A549 (cell line): ENCODE results near the gene ACTR2.

Source experiments
- EP300 ChIP-seq, 2 experiments: fragments of >200 bp; sonication (Bioruptor Twin); formaldehyde crosslinking; IDR thresholded peaks; 2 replicates in 1 of 2; 3 replicates in 1 of 2; pipeline ENCODE4 v1.6.1; 2016 to 2017
- FOSB ChIP-seq: fragments of 250-450 bp; sonication (Bioruptor Pico); IDR thresholded peaks from 2 replicates; pipeline ENCODE4 v1.5.0; 2020; ENCODE audit warnings: mild to moderate bottlenecking, moderate library complexity
- HOXB5 ChIP-seq: fragments of 250-450 bp; sonication (Bioruptor Pico); IDR thresholded peaks from 2 replicates; pipeline ENCODE4 v1.5.0; 2020; ENCODE audit warnings: mild to moderate bottlenecking, moderate library complexity
- JUN ChIP-seq, 2 experiments: fragments of >200 bp; sonication (Bioruptor Twin); formaldehyde crosslinking; IDR thresholded peaks; 2 replicates in 1 of 2; 3 replicates in 1 of 2; pipeline ENCODE4 v1.6.1; 2016 to 2017
- JUNB ChIP-seq: fragments of >200 bp; sonication (Bioruptor Twin); formaldehyde crosslinking; IDR thresholded peaks from 2 replicates; pipeline ENCODE4 v1.6.1; 2016
- MAZ ChIP-seq: fragments of 150-350 bp; IDR thresholded peaks from 2 replicates; pipeline ENCODE4 v1.6.1; 2014; ENCODE audit warnings: antibody characterized with exemption, low read depth, low read length, borderline replicate concordance
- MYC ChIP-seq: IDR thresholded peaks from 2 replicates; pipeline ENCODE4 v1.6.1; 2012; ENCODE audit warnings: mild to moderate bottlenecking, inconsistent platforms, low read length, improper control_type of control experiment, borderline replicate concordance
- NR3C1 ChIP-seq: fragments of >200 bp; sonication (Bioruptor Twin); formaldehyde crosslinking; IDR thresholded peaks from 3 replicates; pipeline ENCODE4 v1.6.1; 2017
- POLR2A ChIP-seq: IDR thresholded peaks from 2 replicates; pipeline ENCODE4 v1.6.1; 2012; ENCODE audit warnings: mild to moderate bottlenecking, low read length
- SREBF2 ChIP-seq: fragments of 450-650 bp; IDR thresholded peaks from 2 replicates; pipeline ENCODE4 v1.6.1; 2014; ENCODE audit warnings: mild to moderate bottlenecking, moderate library complexity
- USF2 ChIP-seq: fragments of 450-650 bp; IDR thresholded peaks from 2 replicates; pipeline ENCODE4 v1.6.1; 2014; ENCODE audit warnings: antibody characterized with exemption
- ZC3H11A ChIP-seq: fragments of 450-650 bp; IDR thresholded peaks from 2 replicates; pipeline ENCODE4 v1.6.1; 2014; ENCODE audit warnings: antibody characterized with exemption, mild to moderate bottlenecking
- ZNF302 ChIP-seq: fragments of 250-450 bp; sonication (Bioruptor Pico); IDR thresholded peaks from 2 replicates; pipeline ENCODE4 v1.9.0; 2021; ENCODE audit warnings: inconsistent platforms, mild to moderate bottlenecking, moderate library complexity
- TF ChIP-seq, protein P1 (sequence below): fragments of >200 bp; sonication (Bioruptor Twin); formaldehyde crosslinking; IDR thresholded peaks from 3 replicates; pipeline ENCODE4 v1.5.1; 2016

- TF ChIP-seq ZC3H11A (no peak), NR3C1 (no peak), JUN (IDR thresholded peaks at IDR 0.05) (no peak), FOSB (CRISPR knock-in tag) (no peak), EP300 (IDR thresholded peaks at IDR 0.05) (no peak), HOXB5 (no peak), POLR2A (no peak), ZNF302 (CRISPR knock-in tag) (no peak), MYC (no peak), USF2 (no peak), JUNB (no peak), MAZ (no peak), SREBF2 (no peak)
- TF ChIP-seq, protein P1, sequence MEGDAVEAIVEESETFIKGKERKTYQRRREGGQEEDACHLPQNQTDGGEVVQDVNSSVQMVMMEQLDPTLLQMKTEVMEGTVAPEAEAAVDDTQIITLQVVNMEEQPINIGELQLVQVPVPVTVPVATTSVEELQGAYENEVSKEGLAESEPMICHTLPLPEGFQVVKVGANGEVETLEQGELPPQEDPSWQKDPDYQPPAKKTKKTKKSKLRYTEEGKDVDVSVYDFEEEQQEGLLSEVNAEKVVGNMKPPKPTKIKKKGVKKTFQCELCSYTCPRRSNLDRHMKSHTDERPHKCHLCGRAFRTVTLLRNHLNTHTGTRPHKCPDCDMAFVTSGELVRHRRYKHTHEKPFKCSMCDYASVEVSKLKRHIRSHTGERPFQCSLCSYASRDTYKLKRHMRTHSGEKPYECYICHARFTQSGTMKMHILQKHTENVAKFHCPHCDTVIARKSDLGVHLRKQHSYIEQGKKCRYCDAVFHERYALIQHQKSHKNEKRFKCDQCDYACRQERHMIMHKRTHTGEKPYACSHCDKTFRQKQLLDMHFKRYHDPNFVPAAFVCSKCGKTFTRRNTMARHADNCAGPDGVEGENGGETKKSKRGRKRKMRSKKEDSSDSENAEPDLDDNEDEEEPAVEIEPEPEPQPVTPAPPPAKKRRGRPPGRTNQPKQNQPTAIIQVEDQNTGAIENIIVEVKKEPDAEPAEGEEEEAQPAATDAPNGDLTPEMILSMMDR = no peak
Observed at GRCh38 chr2:65294136-65294535, 66.5 kb downstream of the ACTR2 start.
